GM18505 (cell line): ENCODE results near the gene RCAN1.
"Not testable (repeated sequence)": the region's sequence is repeated elsewhere in the genome, so short reads cannot be mapped to it uniquely, and the experiment has no call there.

ENCODE experiments used
- ATAC-seq: cut with Tn5 transposase; IDR thresholded peaks from one replicate; pipeline ENCODE4 v1.9.1; 2021; ENCODE audit not compliant: unreplicated experiment
- POLR2A ChIP-seq: IDR thresholded peaks from 4 replicates; pipeline ENCODE4 v1.6.1; 2011; ENCODE audit warnings: borderline replicate concordance; ENCODE audit not compliant: insufficient read depth, insufficient read length; ENCODE audit errors: extremely low read depth

RCAN1 gene

GRCh38 chr21:34583926-34584563 is 30.9 kb downstream of the RCAN1 start:
- ATAC-seq, result no peak
- no peak for TF ChIP-seq POLR2A

DNA sequence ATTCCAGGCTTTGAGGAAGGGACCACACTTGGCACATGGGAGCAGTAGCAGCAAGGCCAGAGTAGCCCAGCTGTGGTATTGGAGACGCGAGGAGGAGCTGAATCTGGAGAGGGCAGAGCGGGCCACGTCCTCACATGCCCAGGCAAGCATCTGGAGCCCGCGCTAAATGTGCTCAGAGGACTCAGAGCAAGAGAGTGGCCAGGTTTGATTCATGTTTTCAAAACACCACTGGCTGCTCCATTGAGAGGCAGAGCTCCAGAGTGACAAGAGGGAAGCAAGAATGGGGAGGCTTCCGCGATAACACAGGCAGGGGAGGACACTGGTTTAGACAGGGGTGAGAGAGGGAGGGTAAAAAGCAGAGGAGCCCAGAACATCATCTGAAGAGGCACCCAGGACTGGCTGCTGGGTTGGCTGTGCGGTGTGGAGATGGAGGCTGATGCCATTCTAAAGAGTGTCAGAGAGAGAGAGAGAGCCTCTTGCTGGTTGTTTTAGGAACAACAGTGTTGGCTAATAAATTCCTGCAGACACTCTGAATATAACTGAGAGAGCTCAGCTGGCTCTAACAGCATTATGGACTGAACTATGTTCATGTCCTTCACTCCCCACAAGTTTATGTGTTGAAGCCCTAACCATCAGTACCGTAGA is 32.3 kb downstream of the RCAN1 start:
- no peak for TF ChIP-seq POLR2A
- ATAC-seq, result peak; percentile 74

GRCh38 chr21:34580181-34580700 is 34.7 kb downstream of the RCAN1 start:
- no peak for TF ChIP-seq POLR2A
- no peak for ATAC-seq

DNA sequence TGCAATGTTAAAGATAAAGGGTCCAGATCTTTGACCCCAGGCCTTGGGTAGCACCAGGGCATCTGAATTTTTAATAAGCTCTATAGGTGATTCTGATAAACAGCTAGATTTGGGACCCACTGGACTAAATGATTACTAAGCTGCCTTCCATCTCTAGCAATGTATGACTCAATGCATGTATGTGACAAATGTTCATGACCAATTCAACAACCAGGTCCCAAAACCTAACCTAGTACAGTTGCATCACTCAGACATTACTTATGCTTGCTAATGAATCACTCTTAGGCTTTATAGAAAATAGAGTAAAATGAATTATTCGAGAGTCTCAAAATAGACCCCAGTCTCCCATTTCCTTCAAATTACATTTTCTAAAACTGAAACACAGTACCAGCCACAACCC is 35.5 kb downstream of the RCAN1 start:
- no peak for ATAC-seq

GRCh38 chr21:34576041-34576511 is 38.8 kb downstream of the RCAN1 start:
- no peak for TF ChIP-seq POLR2A

More for the DNA sequence above, 35.5 kb downstream of the RCAN1 start:
- no peak for TF ChIP-seq POLR2A

GRCh38 chr21:34574601-34575529 is 40.0 kb downstream of the RCAN1 start:
- no peak for ATAC-seq
- TF ChIP-seq POLR2A, result no peak

More at GRCh38 chr21:34576041-34576511, 38.8 kb downstream of the RCAN1 start:
- ATAC-seq, result no peak

DNA sequence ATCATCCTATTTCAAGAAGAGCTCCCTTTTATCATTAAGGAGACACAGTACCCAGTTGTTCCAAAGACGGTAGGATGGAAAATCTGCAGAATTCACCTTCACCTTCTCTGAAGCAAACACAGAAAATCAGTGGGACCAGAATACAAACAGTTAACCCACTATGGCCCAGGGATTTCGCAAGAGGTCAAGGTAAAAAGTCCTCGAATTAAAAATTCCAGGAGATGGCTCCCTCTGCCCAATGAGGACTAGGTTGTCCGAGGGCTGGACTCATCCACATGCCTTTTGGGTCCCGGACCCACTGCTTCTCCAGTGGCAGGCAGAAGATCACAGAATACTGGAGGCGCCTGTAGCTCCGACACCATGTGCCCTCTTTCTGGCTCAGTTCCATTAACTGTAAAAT is 42.9 kb downstream of the RCAN1 start:
- no peak for TF ChIP-seq POLR2A
- ATAC-seq, result no peak

- ATAC-seq, result no peak
- TF ChIP-seq POLR2A, result no peak
Observed at GRCh38 chr21:34570313-34570712, 44.6 kb downstream of the RCAN1 start.

- no peak for ATAC-seq
- no peak for TF ChIP-seq POLR2A
Observed at GRCh38 chr21:34569381-34569979, 45.4 kb downstream of the RCAN1 start.

DNA sequence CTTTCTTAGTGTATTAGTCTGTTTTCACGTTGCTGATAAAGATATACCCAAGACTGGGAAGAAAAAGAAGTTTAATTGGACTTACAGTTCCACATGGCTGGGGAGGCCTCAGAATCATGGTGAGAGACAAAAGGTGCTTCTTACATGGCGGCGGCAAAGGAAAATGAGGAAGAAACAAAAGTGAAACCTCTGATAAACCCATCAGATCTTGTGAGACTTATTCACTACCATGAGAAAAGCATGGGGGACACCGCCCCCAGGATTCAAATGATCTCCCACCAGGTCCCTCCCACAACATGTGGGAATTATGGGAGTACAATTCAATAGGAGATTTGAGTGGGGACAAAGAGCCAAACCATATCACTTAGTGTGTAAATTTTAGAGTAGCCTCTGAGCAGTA is 46.1 kb downstream of the RCAN1 start:
- not testable (repeated sequence) for ATAC-seq

- TF ChIP-seq POLR2A, result no peak
- no peak for ATAC-seq
Observed at GRCh38 chr21:34567604-34568155, 47.2 kb downstream of the RCAN1 start.

DNA sequence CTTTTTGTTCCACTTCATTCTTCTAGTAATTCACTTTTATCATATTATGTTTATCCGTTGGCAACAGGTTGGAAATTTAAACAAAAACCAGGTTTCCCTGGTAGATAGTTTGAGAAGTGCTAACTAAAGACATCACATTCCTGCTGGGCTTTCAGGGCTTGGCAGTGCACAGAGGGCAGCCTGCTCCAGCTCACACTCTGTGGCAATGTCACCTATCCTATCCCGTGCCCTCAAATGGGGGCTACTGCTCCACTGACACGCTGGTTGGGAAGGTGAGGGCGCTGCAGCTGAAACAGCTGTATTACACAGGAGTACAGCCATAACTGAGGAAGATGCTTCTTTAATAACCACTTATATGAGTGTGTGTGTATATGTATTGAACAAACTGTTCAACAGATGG is 49.7 kb downstream of the RCAN1 start:
- no peak for TF ChIP-seq POLR2A
- ATAC-seq, result no peak

- ATAC-seq, result not testable (repeated sequence)
Observed at GRCh38 chr21:34563370-34563769, 51.5 kb downstream of the RCAN1 start.
